SW480 (cell line): ENCODE data around the gene KNG1.

Experiments
- DNase-seq: peaks from one replicate; pipeline ENCODE4 v3.0.0-alpha.2; 2016; ENCODE audit warnings: low spot score

KNG1 gene

DNA sequence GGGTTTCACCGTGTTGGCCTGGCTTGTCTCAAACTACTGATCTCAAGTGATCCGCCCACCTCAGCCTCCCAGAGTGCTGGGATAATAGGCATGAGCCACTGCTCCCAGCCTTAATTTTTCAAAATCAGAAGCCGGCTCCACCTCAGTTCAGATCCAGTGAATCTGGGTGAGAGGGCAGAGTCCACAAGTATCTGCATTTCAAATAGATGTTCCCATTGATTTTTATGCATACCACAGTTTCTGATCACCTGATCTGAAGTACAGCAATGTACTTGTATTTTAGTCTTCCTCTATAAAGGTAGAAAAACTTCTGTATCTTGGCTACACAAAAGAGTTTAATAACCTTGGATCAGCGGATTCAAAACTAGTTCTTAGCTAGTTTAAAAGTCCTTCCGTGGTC, 62.0 kb downstream of the KNG1 start:
- DNase-seq, result no peak

- peak; percentile 50 for DNase-seq
Measured at GRCh38 chr3:186782542-186783057, 65.4 kb downstream of the KNG1 start.

- peak; percentile 89 for DNase-seq
Measured at GRCh38 chr3:186783058-186783730, 66.0 kb downstream of the KNG1 start, which contains the start of gene EIF4A2. EIF4A2 (plus strand) TSS chr3:186783577; CDS start chr3:186783611, 34 bp downstream.

- peak; percentile 53 for DNase-seq
Measured at GRCh38 chr3:186783731-186784515, 66.8 kb downstream of the KNG1 start.

GRCh38 chr3:186784820-186785494, 67.8 kb downstream of the KNG1 start:
- DNase-seq, result no peak

GRCh38 chr3:186785495-186786018, 68.4 kb downstream of the KNG1 start:
- no peak for DNase-seq

DNA sequence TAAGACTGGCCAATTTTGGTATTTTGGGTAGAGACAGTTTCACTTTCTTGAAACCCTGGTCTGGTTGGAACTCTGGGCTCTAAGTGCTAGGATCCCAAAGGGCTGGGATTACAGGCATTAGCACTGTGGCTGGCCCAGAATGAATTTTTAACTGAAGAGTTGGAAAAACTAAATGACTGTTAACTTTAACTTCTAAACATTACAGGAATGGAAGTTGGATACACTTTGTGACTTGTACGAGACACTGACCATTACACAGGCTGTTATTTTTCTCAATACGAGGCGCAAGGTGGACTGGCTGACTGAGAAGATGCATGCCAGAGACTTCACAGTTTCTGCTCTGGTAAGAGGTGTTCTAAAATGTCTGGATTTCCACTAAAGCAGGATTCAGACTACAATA, 69.8 kb downstream of the KNG1 start:
- no peak for DNase-seq

DNA sequence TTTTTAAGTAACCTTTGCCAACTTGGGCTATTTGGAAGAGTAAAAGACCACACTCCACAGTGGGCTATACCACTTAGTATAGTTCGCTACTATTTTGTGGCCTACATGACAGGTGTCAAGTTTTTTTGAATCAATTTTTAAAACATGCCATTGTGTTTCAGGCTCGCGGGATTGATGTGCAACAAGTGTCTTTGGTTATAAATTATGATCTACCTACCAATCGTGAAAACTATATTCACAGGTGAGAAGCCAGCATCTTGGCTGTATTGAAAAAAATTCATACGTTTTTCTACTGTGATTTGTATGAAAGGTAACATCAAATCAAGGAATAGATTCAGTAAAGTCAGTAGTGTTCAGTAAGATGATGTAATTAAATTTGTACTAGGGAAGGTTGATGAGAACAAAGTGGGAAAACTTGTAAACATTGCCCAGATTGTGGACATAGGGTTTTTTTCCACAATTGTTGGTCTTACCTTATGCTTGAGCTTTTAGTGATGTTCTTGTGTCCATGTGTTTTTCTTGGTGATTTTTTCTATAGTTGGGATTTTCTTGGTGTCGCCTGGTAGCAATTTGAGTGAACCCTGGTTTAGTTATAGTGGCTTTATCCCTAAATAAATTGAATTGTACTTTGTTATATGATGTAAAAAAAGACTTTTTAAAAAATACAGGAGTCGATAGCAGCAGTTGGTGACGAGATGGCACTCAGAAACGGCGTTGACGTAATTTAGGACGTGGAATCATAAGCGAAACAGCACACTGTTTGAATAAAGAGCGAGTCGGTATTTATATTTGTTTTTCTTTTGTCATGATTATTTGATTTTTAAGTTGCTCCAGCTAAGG, 70.7 kb downstream of the KNG1 start:
- DNase-seq, result no peak

DNA sequence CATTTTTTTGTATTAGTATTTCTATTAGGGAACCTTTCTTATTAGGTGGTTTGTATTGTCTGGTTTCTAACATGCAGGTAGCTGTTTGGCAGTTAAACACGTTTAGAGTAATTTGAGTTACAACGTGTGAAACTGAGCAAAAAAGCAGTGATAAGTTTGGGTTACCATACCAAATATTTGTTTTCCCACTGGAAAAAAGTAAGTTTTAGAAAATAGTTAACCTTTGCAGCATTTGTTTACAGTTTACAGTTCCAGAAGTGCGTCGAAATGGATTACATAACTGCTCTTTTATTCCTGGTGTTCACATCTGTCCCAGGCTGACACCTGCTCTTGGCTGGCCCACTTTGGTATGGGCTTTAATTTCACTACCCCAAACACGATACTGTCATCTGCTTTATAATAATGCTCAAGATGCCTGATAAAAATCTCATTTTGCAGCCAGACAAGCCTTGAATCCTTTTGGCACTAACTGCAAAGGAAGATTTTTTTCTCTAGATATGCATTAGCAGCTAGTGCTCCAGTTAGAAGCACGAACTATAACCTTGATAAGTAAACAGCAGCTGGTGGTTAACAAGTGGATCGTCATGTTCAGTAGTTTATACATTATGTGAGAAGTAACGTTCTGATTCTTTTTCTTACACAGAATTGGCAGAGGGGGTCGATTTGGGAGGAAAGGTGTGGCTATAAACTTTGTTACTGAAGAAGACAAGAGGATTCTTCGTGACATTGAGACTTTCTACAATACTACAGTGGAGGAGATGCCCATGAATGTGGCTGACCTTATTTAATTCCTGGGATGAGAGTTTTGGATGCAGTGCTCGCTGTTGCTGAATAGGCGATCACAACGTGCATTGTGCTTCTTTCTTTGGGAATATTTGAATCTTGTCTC, 71.6 kb downstream of the KNG1 start:
- DNase-seq, result no peak

GRCh38 chr3:186789554-186790260, 72.5 kb downstream of the KNG1 start:
- no peak for DNase-seq

DNA sequence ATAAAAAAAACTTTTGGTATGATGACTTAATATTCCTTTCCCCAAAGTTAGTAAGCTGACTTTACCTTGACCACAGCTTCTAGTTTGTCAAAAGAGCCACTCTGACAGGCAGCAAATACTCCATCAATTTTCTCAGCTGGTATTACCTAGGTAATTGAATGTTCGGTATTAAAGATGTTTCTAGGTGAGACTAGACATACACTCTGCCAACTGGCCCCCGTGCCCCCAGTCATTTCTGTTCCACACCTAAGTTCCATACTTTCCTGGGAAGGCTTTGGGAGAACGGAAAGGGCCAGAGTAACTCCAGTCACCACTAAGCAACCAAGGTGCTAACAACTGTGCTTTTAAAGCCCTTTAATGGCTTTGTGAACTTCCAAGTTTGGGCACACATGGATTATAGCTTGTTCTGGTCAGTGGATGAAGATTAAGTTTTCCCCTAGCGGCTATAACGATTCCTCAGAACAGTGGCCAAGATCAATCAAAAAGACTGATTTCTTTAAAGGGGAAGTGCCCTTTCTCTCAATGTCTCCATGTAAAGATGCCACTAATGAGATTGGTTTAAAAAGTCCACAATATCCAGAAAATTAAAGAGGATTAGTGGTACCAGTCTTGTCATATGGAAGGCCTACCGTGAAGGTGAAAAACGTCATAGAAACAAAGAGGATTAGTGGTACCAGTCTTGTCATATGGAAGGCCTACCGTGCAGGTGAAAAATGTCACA, 73.3 kb downstream of the KNG1 start:
- peak; percentile 49 for DNase-seq
